ENCODE measurements around the gene DNPH1. TPM values are rescaled to one million over a fixed set of nuclear protein-coding genes. Genes with fewer than 3 reads are reported as not detected.

DNPH1 gene
- total and polyA plus RNA-seq, 11 donors: 18.9 to 63.7 (median 29.7) TPM

- Histone ChIP-seq H3K36me3 (peaks cover 0 to 35% (median 21%) of the 10 kb centered on the region in 9 donors), H3K27ac (no peak overlapping the region), H3K4me1 (peaks cover 0 to 22% (median 0%) of the 10 kb centered on the region in 12 donors), H3K4me3 (no peak overlapping the region), H3K9me3 (no peaks in the 10 kb centered on the region), H3K27me3 (no peaks in the 10 kb centered on the region)
- intact Hi-C loops (cut with DNase I): no loop called here
- 88 to 96% (median 92%) methylated on average over 14 to 15 of the region's 15 CpGs for WGBS, 4 donors
- ATAC-seq: no peak
- TF ChIP-seq POLR2A (IDR thresholded peaks at IDR 0.05) (no peak), CTCF (IDR thresholded peaks at IDR 0.05) (no peak)
- peak in 2 of 5 donors; percentile 23 to 46 for DNase-seq
These were observed 6.7 kb downstream of the DNPH1 start for GRCh38 chr6:43222418-43223059.

DNA sequence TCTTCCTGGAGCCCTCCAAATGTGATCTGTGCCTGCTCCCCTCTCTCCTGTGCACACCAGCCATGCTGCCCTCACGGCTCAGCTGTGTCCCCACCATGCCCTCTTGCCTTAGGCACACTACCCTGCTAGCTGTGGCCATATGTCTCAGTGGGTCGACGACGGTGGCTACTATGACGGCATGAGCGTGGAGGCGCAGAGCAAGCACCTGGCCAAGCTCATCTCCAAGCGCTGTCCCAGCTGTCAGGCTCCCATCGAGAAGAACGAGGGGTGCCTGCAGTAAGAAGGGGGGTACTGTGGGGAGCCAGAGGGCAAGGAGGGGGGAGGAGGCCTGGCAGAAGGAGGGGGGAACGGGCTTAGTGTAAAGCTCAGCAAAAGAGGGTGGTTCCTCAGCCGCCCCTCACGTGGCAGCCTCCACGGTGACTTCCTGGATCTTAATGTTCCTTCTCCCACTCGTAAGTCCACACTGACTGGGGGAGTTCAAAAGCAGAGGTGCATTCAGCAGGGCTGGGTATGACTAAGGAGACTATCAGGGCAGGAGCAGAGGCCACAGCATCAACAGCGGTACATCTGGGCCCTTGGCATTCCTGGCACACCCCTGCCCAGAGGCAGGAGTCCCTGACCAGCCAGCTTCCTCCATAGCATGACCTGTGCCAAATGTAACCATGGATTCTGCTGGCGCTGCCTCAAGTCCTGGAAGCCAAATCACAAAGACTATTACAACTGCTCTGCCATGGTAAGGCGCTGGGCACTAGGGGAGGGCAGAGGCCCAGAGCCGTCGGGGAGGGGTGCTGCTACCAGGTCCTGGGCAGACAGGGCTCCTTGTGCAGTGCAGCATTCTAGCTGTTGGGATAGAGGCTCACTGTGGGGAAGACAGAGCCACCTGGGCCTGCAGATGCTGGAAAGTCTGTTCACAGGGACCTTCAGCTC, 8.0 kb downstream of the DNPH1 start:
- H3K9me3 ChIP-seq: no peaks in the 10 kb centered on the region
- intact Hi-C loops (cut with DNase I): no loop called here
- 81 to 89% (median 83%) methylated on average over 15 to 20 of the region's 20 CpGs for WGBS, 4 donors
- DNase-seq: peak in 2 of 5 donors; percentile 28 to 40
- H3K36me3 ChIP-seq: peaks cover 0 to 47% (median 33%) of the 10 kb centered on the region in 9 donors
- no peak for TF ChIP-seq POLR2A (IDR thresholded peaks at IDR 0.05)
- no peak for TF ChIP-seq CTCF (IDR thresholded peaks at IDR 0.05)
- peak; percentile 21 to 33 (median 30) for ATAC-seq
- H3K27ac ChIP-seq: no peak overlapping the region
- no peaks in the 10 kb centered on the region for H3K27me3 ChIP-seq
- H3K4me3 ChIP-seq: no peak overlapping the region
- peaks cover 0 to 20% (median 0%) of the 10 kb centered on the region in 12 donors for H3K4me1 ChIP-seq

- Histone ChIP-seq H3K4me3 (no peak overlapping the region), H3K9me3 (no peaks in the 10 kb centered on the region), H3K27ac (no peak overlapping the region), H3K4me1 (peaks cover 0 to 19% (median 0%) of the 10 kb centered on the region in 12 donors), H3K27me3 (no peaks in the 10 kb centered on the region), H3K36me3 (peaks cover 0 to 55% (median 41%) of the 10 kb centered on the region in 9 donors)
- intact Hi-C loops (cut with DNase I): no loop called here
- no peak for TF ChIP-seq POLR2A (IDR thresholded peaks at IDR 0.05)
- TF ChIP-seq CTCF (IDR thresholded peaks at IDR 0.05): no peak
- DNase-seq: peak in 1 of 5 donors; percentile 43
- WGBS, 4 donors: 91 to 93% (median 92%) methylated on average over 9 to 16 of the region's 16 CpGs
- ATAC-seq: no peak
These were observed 8.8 kb downstream of the DNPH1 start for GRCh38 chr6:43220439-43220951.

GRCh38 chr6:43219814-43220213, 9.5 kb downstream of the DNPH1 start:
- no peak for TF ChIP-seq CTCF (IDR thresholded peaks at IDR 0.05)
- TF ChIP-seq POLR2A (IDR thresholded peaks at IDR 0.05): no peak
- Histone ChIP-seq H3K9me3 (no peaks in the 10 kb centered on the region), H3K27ac (no peak overlapping the region), H3K27me3 (no peaks in the 10 kb centered on the region), H3K4me3 (no peak overlapping the region), H3K36me3 (peaks cover 0 to 59% (median 48%) of the 10 kb centered on the region in 9 donors), H3K4me1 (peaks cover 0 to 13% (median 0%) of the 10 kb centered on the region in 12 donors)
- intact Hi-C loops (cut with DNase I): no loop called here
- DNase-seq (peak in 1 of 5 donors; percentile 1), ATAC-seq (no peak)
- WGBS, 4 donors: 80 to 93% (median 92%) methylated on average over 7 of the region's 7 CpGs
